Panc1 (cell line): ENCODE data around the gene GGT1. TPM values are rescaled to one million over a fixed set of nuclear protein-coding genes. Genes with fewer than 3 reads are reported as not detected.

Experiments used
- ATAC-seq: fragments of 200-7000 bp; cut with Tn5 transposase; 2 replicates; pipeline ENCODE4 v1.9.1; 2020; ENCODE audit warnings: mild to moderate bottlenecking, moderate library complexity
- BruUV-seq: library from RNA; stranded (reverse); fragments of 400-500 nt; replicated peaks from 2 replicates; lab custom pipeline; 2021; lab: Mats Ljungman, UMichigan
- CTCF ChIA-PET: fragments of 300-600 bp; sonication (Branson Sonifier 250); formaldehyde crosslinking; loops from one replicate; lab custom pipeline; 2022; ENCODE audit warnings: antibody characterized with exemption; lab: Charles Lee
- POLR2A ChIA-PET: fragments of 300-600 bp; sonication (Branson Sonifier 250); formaldehyde crosslinking; loops from one replicate; lab custom pipeline; 2022; ENCODE audit warnings: antibody characterized with exemption; lab: Charles Lee
- DNase-seq: peaks from one replicate; pipeline ENCODE4 v3.0.0-alpha.2; 2010; ENCODE audit warnings: low read depth, low spot score
- H3K27ac ChIP-seq: 2 replicates; pipeline ENCODE4 v1.5.1; 2011; ENCODE audit warnings: mild to moderate bottlenecking, low read length, inconsistent platforms
- H3K27me3 ChIP-seq: fragments of 200-500 bp; sonication (Bioruptor generic); 2 replicates; pipeline ENCODE4 v1.6.0; 2014; ENCODE audit warnings: low read length, inconsistent platforms; ENCODE audit not compliant: control insufficient read depth, insufficient read depth
- H3K36me3 ChIP-seq: fragments of 200-500 bp; sonication (Bioruptor generic); 2 replicates; pipeline ENCODE4 v1.5.1; 2014; ENCODE audit warnings: inconsistent platforms, mild to moderate bottlenecking, low read length, moderate library complexity; ENCODE audit not compliant: control insufficient read depth, insufficient read depth
- H3K4me1 ChIP-seq: 2 replicates; pipeline ENCODE4 v1.5.1; 2011; ENCODE audit warnings: inconsistent platforms, mild to moderate bottlenecking, low read length, moderate library complexity; ENCODE audit not compliant: control insufficient read depth, insufficient read depth
- H3K4me3 ChIP-seq, 2 experiments: 2 replicates each; pipeline ENCODE4 v1.5.1; 2011 to 2012; ENCODE audit warnings: low read depth in 2 of 2, low read length in 2 of 2, mild to moderate bottlenecking in 2 of 2, inconsistent platforms in 1 of 2, moderate library complexity in 1 of 2
- H3K9me3 ChIP-seq: fragments of 200-500 bp; sonication (Bioruptor generic); 2 replicates; pipeline ENCODE4 v1.5.1; 2014; ENCODE audit warnings: low read depth, mild to moderate bottlenecking, inconsistent platforms, low read length, moderate library complexity; ENCODE audit not compliant: control insufficient read depth, insufficient read depth
- POLR2AphosphoS5 ChIP-seq: IDR thresholded peaks from 2 replicates; pipeline ENCODE4 v1.6.1; 2012; ENCODE audit warnings: mild to moderate bottlenecking, low read depth, low read length, moderate library complexity
- SIN3A ChIP-seq: IDR thresholded peaks from 2 replicates; pipeline ENCODE4 v1.6.1; 2012; ENCODE audit warnings: low read depth, mild to moderate bottlenecking, low read length, moderate library complexity, borderline replicate concordance; ENCODE audit not compliant: insufficient read depth
- TCF7L2 ChIP-seq: IDR thresholded peaks from 2 replicates; pipeline ENCODE4 v1.6.1; 2011; ENCODE audit warnings: mild to moderate bottlenecking, low read depth, low read length, inconsistent platforms
- in situ Hi-C: cut with HindIII; loops from 2 replicates; pipeline ENCODE4 v1.10.0; 2016; ENCODE audit warnings: low sequenced_read_pairs, low pct_unique_long_range_greater_than_20kb
- intact Hi-C: fragments of 100-400 bp; cut with micrococcal nuclease; formaldehyde crosslinking; loops from one replicate; pipeline ENCODE4 v1.10.0; 2022; ENCODE audit not compliant: unreplicated experiment
- total RNA-seq: library from RNA; stranded (reverse); gene quantifications from one replicate; pipeline ENCODE4 v1.2.1, GENCODE V29; 2021; ENCODE audit not compliant: unreplicated experiment
- TF ChIP-seq, protein P1 (sequence below): fragments of 450-650 bp; IDR thresholded peaks from 2 replicates; pipeline ENCODE4 v1.5.1; 2017; ENCODE audit warnings: mild to moderate bottlenecking
- TF ChIP-seq, protein P2 (sequence below), 2 experiments: IDR thresholded peaks; 2 replicates each; pipeline ENCODE4 v1.6.1; 2011 to 2012; ENCODE audit warnings: low read depth in 2 of 2, control low read depth in 1 of 2, low read length in 1 of 2, mild to moderate bottlenecking in 1 of 2, moderate library complexity in 1 of 2; ENCODE audit not compliant: insufficient read depth in 1 of 2

The GGT1 gene
- total RNA-seq, 1 experiment from 2014 or later, result 2.6 TPM

DNA sequence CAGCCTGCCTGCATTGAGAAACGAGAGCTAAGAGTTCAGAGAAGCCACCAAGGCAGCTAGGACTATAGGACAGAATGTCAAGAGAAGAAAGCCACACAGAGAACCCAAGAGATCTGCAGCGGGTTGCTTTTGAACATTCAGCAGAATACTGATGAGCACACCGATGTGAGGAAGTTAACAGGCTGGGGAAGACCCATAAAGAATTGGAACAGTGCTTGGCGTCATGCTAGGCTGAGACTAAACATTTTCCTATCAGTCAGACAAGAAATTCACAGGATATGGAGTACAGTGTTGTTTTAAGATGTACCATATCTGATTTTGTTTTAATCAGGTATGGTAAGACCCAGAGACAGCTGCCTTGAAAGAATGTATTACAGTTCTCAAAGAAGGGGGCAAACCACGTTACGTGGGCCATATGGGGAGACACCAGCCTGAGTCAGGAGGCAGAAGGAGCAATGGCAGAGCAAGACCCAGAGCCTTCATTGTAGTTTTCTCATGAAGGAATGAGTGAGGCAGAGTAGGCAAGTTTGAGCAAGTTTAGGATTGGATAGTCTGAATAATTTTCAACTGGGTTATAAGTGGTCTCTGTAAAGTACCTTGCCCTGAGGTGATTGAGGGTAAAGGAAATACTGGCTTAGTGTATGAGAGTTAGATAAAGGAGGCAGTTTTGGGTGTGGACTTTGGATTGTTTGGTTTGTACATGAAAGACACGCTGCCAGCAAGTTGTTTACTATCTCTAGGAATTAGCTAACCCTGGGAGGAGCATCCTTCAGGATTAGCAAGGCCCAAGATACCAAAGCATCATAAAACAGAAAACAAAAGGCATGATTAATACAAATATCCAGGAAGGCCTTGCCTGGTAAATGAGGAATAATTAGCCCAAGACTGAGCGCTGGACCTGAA is 24.4 kb upstream of the GGT1 start:
- DNase-seq (no peak), ATAC-seq (no peak)
- no peaks in the 10 kb centered on the region for H3K4me1 ChIP-seq
- no peaks in the 10 kb centered on the region for H3K27me3 ChIP-seq
- intact Hi-C loops, result no loop called here
- H3K27ac ChIP-seq, result no peak overlapping the region
- H3K4me3 ChIP-seq, result no peak overlapping the region
- no peaks in the 10 kb centered on the region for H3K36me3 ChIP-seq
- no peaks in the 10 kb centered on the region for H3K9me3 ChIP-seq
- BruUV-seq, result no TSS peak
- ChIA-PET CTCF (no interaction called here), POLR2A (no interaction called here)
- in situ Hi-C loops, result no loop called here
- TF ChIP-seq, protein P1, sequence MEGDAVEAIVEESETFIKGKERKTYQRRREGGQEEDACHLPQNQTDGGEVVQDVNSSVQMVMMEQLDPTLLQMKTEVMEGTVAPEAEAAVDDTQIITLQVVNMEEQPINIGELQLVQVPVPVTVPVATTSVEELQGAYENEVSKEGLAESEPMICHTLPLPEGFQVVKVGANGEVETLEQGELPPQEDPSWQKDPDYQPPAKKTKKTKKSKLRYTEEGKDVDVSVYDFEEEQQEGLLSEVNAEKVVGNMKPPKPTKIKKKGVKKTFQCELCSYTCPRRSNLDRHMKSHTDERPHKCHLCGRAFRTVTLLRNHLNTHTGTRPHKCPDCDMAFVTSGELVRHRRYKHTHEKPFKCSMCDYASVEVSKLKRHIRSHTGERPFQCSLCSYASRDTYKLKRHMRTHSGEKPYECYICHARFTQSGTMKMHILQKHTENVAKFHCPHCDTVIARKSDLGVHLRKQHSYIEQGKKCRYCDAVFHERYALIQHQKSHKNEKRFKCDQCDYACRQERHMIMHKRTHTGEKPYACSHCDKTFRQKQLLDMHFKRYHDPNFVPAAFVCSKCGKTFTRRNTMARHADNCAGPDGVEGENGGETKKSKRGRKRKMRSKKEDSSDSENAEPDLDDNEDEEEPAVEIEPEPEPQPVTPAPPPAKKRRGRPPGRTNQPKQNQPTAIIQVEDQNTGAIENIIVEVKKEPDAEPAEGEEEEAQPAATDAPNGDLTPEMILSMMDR, result no peak
- peak; percentile 41; the same call in 1 of the 2 replicates for TF ChIP-seq POLR2AphosphoS5
- TF ChIP-seq TCF7L2, result no peak
- no peak for TF ChIP-seq SIN3A
- TF ChIP-seq, protein P2, sequence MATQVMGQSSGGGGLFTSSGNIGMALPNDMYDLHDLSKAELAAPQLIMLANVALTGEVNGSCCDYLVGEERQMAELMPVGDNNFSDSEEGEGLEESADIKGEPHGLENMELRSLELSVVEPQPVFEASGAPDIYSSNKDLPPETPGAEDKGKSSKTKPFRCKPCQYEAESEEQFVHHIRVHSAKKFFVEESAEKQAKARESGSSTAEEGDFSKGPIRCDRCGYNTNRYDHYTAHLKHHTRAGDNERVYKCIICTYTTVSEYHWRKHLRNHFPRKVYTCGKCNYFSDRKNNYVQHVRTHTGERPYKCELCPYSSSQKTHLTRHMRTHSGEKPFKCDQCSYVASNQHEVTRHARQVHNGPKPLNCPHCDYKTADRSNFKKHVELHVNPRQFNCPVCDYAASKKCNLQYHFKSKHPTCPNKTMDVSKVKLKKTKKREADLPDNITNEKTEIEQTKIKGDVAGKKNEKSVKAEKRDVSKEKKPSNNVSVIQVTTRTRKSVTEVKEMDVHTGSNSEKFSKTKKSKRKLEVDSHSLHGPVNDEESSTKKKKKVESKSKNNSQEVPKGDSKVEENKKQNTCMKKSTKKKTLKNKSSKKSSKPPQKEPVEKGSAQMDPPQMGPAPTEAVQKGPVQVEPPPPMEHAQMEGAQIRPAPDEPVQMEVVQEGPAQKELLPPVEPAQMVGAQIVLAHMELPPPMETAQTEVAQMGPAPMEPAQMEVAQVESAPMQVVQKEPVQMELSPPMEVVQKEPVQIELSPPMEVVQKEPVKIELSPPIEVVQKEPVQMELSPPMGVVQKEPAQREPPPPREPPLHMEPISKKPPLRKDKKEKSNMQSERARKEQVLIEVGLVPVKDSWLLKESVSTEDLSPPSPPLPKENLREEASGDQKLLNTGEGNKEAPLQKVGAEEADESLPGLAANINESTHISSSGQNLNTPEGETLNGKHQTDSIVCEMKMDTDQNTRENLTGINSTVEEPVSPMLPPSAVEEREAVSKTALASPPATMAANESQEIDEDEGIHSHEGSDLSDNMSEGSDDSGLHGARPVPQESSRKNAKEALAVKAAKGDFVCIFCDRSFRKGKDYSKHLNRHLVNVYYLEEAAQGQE (IDR thresholded peaks at IDR 0.05; ENCODE audit: insufficient read depth in 1 of 2, low read depth in 2 of 2, low read length in 1 of 2), result no peak

DNA sequence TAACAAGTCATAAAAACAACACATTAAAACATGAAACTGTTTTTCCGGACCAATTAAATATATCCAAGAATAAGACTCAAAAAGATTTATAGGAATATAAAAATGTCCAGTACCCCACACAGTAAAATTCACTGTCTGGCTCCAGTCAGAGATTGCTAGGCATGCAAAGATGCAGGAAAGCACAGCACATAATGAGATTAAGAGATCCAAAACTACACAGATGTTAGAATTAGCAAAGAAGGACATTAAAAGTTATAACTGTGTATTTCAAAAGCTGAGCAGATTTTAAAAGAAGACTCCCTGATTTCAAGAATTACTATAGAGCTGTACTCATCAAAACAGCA is 23.8 kb upstream of the GGT1 start:
- no peak overlapping the region for H3K27ac ChIP-seq
- intact Hi-C loops (no loop called here), in situ Hi-C loops (no loop called here)
- no peaks in the 10 kb centered on the region for H3K27me3 ChIP-seq
- DNase-seq (no peak), ATAC-seq (no peak)
- ChIA-PET POLR2A (no interaction called here), CTCF (no interaction called here)
- no TSS peak for BruUV-seq
- no peak for TF ChIP-seq SIN3A
- TF ChIP-seq, protein P1, result no peak
- TF ChIP-seq POLR2AphosphoS5, result no peak
- TF ChIP-seq, protein P2 (IDR thresholded peaks at IDR 0.05; ENCODE audit: insufficient read depth in 1 of 2, low read depth in 2 of 2, low read length in 1 of 2), result no peak
- no peak for TF ChIP-seq TCF7L2
- no peaks in the 10 kb centered on the region for H3K36me3 ChIP-seq
- H3K4me3 ChIP-seq, result no peak overlapping the region
- H3K4me1 ChIP-seq, result no peaks in the 10 kb centered on the region
- H3K9me3 ChIP-seq, result no peaks in the 10 kb centered on the region
